CD4-positive, alpha-beta T cell treated with Interleukin-21 for 1 hour (primary cell): ENCODE measurements around the gene GGCX.
"Not testable (repeated sequence)": the region's sequence is repeated elsewhere in the genome, so short reads cannot be mapped to it uniquely, and the experiment has no call there.

ENCODE experiments used
- DNase-seq: peaks from one replicate; pipeline ENCODE4 v3.0.0-alpha.2; 2020

Gene GGCX

DNA sequence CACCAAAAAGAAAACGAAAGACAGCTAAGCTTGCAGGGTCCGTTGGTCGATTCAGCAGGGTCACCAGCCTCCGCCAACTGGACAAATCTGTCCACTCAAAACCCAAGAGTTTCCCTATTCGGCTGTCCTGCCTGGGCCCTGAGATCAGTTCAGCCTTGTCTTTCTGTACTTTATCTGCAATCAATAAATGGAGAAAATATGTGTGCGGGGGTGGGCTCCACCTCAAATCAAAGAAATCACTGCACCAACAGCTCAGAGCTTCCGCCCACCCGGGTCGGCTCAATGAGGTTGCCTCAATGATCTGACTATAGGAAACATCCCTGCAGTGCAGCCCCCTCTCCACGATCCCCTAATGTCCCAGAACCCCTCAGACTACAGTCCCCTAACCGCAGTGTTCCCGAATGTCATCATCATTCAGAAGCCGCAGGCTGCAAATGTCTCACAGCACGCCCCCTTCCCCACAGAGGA lies 447 bp downstream of the GGCX start:
- no peak for DNase-seq

DNA sequence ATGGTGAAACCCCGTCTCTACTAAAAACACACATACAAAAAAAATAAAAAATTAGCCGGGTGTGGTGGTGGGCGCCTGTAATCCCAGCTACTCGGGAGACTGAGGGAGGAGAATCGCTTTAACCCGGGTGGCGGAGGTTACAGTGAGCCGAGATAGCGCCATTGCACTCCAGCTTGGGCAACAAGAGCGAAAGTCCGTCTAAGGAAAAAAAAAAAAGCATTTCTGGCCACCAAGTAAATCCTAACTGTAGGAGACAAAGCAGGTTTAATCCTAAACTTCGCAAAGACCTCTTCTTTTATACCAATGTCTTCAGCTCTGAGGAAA lies 928 bp downstream of the GGCX start:
- DNase-seq = not testable (repeated sequence)

DNA sequence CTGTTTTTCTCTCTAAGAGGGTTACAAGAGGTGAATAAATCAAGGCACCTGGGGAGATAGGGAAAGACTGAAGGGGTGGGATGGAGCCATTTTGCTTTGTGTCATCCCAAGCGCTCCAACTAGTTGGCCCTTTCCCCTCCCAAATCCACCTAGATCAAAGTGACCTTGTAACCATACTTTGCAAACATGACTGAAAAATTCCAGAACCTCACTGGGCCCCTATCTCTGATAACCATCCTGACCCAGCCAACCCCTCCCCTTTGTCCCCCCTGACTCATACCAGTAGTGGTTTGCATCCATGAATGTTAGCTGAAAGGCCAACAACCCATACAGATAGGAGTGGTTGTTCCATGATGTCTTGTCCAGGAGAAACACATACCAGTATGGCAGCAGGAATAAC lies 3.1 kb downstream of the GGCX start:
- DNase-seq = no peak

DNA sequence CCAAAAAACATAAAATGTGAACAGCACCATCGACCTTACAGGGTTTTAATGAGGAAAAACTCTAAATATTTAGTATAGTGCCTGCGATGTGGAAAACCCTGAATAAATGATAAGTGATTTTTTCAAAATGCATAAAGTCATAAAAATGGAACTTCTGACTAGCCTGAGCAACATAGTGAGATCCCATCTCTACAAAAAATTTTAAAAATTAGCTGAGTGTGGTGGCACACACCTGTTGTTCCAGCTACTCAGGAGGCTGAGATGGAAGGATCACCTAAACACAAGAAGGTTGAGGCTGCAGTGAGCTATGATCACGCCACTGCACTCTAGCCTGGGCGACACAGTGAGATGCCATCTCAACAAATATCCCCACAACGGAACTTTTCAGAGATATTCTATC lies 4.2 kb downstream of the GGCX start:
- no peak for DNase-seq

DNA sequence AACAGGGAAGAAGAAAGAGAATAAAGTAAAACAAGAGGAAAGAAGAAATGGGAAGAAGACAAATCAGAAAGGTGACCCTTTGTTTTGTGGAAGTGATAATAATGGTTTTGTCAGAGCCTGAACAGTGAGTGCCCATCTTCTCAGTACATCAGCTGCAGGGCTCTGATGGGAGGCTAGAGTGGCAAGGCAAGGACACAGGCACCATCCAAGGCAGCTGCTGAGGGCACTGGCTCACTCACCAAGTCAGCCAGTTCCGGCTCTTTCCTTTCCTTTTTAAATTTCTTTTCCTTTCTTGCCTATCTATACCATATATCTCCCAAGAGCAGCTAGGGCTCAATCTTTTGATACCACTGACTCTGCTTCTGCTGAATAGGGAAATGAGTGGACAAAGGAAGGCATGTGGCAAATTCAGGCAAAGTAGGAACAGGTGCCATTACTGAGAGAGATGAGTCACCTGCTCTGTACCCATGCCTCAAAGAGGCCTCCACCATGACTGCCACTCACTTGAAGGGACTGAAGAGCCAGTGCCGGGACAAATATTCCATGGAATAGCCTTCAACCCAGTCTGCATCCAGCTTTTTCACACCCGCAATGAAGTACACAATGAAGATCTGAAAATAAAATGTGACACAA lies 6.2 kb downstream of the GGCX start:
- no peak for DNase-seq

DNA sequence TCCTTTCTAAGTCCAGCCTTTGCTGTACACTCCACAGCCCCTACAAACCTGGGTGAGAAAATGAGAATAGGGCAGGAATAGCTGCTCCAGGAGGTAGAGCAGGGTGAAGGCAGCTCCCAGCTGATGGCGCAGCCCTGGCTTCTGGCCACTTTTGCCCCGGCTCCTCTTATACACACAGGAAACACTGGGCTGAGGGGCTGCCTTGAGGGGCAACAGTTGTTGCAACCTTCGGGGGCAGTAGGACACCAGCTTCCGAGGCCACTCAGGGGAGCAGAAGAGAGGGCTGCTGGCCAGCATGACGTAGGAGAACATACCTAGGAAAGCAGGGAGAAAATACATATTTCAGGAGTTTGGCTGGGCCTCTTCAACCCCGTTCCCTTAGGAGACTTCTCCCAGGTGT lies 8.1 kb downstream of the GGCX start:
- DNase-seq = no peak

DNA sequence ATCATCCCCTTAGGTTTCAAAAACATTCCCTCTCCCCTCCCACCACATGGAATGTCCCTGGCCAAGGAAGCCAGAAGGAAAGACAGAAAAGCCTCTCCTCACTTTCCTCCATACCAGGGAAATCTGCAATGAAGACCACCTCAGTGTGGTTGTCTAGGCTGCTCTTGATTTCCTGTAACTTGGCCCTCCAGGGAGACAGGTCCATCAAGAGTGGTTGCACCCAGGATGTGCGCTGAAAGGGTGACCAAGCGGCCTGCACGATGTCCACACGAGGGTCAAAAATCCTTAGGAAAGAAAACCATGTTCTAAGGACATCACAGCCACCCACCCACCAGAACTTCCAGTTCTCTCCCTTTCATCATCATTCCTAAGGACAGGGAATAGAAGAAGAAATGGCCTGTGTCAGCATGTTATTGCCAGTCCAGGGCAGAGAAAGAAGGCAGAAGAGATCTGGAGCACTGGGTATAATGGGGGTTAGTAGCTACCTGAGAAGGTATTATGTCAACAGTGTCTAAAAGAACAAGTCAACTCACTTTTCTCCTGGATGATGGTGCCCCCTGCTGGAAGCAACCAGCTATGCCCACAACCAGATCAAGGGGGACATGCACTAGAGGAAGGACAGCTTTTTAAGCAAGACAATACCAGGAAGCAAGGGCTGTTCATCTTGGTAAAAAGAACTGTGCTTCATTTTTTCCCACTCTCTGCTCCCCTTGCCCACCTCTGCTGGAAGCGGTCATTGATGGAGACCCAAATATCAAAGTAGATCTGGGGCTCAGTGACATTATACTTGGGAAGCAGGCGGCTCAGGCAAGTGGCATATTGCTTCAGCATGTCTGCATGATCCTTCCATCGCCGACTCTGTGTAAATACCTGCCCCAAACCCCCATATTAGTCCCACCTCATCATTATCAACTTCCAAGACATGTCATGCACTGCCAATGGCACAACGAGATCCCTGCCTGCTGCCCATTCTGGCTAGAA lies 9.3 kb downstream of the GGCX start:
- DNase-seq = peak; percentile 91

DNA sequence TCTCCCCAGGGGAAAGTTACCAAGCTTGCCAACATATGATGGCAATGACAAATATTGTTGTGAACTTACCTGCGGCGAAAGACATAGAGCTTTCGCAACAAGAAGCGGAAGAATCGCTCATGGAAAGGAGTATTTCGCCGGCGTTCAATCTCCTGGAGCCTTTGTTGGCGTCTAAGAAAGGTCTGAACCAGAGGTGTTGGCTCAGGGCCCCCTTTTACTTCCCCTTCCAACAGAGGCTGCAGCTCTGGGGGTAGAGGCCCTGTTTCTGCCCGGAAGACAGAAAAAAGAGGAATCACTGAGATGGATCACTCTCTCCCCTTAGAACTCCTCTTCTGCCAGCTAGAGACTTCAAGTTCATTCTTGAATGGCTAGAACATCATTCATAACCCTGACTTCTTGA lies 10.8 kb downstream of the GGCX start:
- DNase-seq = no peak

DNA sequence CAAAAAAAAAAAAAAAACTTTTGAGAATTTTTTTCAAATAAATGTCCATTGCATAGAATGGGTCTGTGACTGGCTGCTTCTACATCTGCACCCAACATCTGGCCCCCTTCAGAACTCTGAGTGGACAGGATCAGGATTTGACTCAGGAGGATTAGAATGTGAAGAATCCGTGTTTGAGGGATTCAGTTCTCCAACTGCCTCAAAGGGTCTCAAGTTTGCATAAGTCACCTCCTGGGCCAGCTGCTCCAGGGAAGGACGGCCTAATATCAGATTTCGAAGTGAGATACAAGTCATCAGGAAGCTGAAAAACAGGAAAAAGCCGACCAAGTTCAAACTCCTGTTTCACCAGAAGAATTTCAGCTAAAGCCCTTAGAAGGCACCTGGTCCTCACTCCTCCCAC lies 11.5 kb downstream of the GGCX start:
- DNase-seq = no peak

DNA sequence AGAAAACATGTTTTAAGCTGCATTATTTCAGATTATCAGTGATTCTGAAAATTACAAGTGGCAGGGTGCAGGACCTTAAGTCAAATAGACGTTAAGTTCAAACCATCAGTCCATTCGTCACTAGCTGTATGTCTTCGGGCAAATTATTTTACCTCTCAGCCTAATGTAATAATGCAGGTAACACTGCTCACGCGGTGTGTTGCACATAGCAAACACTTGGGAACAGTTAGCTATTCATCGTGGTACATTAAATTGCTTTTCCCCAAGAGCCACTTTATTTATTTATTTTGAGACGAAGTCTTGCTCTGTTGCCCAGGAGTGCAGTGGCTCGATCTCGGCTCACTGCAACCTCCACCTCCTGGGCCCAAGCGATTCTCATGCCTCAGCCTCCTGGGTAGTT lies 12.2 kb downstream of the GGCX start:
- no peak for DNase-seq

DNA sequence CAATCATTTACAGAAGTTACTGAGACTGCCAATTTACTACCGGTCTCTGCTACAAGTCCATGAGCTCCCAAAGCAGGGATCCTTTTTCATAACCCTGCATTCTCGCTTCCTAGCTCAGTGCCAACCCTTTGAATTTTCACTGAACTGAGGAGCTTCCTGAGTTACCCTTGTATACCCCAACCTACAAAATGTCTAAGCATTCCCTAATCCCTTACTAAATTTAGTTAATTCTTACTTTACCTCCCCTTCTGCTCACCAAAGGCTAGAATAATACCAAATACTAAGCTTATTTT lies 12.7 kb downstream of the GGCX start:
- no peak for DNase-seq

DNA sequence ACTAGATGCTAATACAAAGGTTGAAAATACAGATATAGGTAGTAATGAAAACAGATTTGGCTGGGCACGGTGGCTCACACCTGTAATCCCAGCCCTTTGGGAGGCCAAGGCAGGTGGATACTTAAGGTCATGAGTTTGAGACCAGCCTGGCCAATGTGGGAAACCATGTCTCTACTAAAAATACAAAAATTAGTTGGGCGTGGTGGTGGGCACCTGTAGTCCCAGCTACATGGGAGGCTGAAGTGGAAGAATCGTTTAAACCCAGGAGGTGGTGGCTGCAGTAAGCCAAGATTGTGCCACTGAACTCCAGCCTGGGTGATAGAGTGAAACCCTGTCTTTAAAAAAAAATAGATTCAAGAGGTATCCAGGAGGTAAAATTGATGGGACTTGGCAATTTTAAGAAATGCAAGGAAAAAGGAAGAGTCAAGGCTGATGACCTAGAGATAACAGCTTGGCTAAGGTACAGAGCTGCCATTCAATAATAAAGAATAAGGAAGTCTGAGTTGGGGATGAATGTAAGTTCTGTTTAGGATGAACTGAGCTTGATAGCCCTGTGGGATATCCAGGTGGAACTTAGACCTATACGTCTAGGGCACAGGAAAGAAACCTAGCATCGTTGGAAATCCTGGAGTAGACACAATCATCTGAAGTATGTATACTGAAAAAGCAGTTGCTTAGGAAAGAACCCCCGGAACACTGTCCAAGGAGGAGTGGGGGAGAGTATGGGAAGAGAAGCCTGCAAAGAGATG lies 13.3 kb downstream of the GGCX start:
- DNase-seq = no peak

DNA sequence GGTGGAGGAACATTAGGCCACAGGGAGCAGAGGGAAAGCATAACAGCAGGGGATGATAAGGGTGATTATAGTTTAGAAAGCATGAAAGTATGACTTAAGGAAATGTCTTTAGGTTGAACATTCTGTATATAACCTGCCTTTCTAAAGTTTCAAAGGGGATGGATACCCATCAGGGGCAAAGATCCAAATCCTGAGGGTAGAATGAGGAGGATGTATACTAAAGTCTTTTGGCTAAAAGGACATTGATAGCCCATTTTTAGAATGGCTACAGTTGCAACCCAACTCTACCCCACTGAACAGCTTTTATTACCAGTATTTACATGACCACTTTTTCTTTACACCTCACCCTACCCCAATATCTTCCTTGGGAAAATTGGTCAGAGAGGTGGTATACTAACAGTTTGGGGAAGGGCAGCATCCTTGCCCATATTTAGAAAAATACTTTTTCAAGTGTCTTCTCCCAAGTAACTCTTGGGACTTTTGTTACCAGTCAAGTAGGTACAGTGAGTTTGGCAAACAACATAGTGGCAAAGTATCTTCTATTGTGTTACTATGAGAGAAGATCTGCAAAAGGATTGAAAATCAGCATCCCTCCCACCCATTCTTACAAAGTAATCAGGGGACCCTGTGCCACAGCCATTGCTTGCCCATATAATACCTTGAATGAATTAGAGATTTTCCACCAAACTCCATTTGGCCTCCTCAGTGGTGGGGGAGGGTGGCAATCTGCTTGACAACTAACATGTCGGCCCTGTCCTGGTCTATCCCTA lies 14.0 kb downstream of the GGCX start:
- no peak for DNase-seq

DNA sequence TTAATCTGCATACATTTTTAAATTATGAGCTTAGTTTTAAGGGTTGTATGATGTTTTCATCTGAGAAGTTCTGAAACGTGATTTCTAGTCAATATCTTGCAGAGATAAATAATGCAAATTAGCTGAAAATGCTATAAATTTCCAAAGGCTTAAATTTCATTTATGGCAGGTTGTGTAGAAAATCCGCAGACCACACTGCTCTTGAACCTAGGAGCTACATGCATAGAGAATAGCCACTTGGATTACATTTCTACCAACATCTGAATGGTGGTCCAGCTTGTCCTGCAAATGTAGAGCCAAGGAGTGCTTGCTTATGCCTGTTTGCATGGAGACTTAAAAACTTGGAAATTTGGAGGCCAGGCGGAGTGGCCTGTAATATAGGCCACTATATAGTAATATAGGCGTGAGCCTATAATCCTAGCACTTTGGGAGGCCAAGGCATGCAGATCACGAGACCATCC lies 15.5 kb downstream of the GGCX start:
- no peak for DNase-seq

DNA sequence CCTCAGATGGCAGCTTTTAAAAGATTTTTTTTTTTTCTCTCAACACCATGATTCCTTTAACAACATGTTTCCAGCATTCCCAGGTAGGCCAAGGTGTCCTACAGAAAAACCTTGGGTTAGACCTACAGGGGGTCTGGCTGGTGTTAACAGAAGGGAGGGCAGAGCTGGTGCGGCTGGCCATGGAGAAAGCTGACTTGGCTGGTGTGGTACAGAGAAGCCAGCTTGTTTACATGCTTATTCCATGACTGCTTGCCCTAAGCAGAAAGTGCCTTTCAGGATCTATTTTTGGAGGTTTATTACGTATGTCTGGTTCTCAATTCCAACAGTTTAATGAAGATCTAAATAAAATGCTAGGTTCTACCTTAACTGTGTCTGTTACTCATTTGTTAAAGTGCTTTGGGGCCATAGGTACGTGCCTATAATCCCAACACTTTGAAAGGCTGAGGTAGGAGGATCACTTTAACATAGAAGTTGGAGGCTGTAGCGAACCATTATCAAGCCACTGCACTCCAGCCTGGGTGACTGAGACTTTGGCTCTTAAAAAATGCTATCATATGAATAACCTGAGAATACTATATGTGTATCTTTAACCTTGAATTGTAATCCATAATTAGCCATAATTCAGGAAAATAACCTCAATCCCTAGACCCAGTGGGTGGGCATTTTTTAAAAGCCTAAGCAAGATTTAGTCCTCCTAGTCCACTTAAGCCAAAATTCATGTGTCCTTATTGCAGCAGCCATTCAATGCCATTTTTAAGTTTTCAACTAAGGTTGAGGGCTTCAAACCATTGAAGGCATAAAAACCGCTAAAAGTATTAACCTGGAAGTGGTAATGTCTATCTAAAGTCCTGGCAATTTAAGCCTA lies 16.1 kb downstream of the GGCX start:
- not testable (repeated sequence) for DNase-seq

DNA sequence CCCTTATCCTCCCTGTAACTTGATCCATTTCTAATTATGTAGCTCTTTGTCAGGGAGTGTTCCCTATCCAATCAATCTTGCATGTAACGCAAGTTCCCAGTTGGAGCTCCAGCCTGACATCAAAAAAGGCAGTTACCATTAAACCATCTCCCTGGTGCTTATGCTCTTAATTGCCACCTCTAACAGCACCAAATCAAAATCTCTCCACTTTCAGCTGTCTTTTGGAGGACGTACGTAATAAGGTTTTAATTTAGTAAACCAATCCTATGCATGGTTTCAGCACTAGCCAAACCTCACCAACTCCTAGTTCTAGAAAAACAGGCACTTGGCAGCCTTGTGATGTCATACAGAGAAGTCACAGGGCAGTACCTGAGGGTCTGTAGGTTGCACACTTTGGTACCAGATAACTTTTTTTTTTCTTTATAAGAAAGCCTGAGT lies 17.0 kb downstream of the GGCX start:
- not testable (repeated sequence) for DNase-seq

DNA sequence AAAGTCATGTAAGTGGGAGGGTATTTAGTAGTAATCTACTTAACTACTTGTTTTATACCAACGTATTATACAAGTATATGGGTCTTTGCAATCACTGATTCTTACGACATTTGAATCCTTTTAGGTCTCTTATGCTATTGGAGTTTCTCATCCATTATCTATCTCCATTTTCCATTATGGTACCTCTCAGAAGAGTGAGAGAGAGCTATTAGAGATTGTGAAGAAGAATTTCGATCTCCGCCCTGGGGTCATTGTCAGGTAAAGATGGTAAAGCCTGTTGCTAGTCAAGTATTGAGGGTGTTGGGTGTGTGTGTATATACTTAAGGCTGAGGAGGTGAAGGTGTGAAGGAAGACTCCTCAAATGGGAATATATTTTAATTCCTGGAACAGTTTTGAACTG lies 18.5 kb downstream of the GGCX start:
- no peak for DNase-seq

DNA sequence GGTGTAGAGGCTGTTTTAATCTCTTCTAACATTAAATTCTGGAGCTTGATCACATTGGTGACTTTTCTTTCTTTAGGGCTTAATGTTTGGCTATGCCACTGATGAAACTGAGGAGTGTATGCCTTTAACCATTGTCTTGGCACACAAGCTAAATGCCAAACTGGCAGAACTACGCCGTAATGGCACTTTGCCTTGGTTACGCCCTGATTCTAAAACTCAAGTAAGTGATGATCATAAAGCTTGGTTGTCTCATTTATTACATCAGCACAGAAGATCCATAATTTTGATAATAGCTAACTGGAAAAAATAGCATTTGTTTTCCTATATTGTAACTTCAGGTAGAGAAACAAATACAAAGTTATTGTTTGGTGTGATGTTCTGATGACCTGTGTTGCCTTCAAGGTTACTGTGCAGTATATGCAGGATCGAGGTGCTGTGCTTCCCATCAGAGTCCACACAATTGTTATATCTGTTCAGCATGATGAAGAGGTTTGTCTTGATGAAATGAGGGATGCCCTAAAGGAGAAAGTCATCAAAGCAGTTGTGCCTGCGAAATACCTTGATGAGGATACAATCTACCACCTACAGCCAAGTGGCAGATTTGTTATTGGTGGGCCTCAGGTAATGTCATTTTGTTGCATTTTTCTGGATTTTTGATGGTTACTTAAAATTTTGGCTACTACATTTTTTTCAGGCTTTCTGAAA lies 19.4 kb downstream of the GGCX start:
- DNase-seq = no peak

DNA sequence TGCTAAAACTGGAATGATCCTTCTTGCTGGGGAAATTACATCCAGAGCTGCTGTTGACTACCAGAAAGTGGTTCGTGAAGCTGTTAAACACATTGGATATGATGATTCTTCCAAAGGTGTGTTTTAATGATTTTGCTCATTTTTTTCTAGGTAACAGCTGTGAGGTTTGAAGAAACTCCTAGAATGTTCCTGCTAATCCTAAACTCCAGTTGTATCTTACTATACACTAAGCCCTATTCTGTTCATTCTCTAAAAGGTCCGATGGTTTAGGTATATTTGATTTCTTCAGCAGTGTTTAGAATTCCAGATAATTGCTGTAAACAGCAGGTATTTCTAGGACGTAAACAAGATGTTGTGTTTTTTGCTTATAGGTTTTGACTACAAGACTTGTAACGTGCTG lies 20.0 kb downstream of the GGCX start:
- no peak for DNase-seq

DNA sequence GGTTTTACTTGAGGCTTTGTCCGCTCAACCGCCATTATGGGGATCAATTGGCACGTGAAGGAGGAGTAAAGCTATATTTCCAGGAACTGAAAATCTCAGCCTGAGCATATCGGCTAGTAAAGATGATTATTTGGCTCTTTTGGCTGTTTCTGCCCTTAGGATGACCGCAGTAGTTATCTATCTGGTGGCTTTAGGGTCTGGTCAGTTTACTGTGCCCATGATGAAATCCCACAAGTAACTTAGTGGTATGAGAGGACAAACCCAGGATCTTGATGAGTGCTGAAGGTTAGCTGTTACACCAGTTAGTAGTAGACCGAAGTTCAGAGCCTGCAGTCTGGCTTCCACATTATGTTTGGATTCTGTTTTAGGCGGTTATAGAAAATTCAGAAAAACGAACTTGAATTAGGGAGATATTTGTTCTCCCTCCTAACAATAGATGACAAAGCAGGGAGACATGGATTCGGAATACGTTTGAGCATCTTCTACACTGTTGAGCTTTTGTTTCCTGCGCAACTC lies 21.1 kb downstream of the GGCX start:
- no peak for DNase-seq
